ENCODE data around the gene CMC4.

Gene CMC4

GRCh38 chrX:155052738-155053498 is 18.0 kb downstream of the CMC4 start:
- DNase-seq, result no peak

GRCh38 chrX:155048977-155049619 is 21.8 kb downstream of the CMC4 start:
- peak; percentile 53 for DNase-seq

- DNase-seq, result no peak
Observed at GRCh38 chrX:155046811-155047528, 24.0 kb downstream of the CMC4 start.

GRCh38 chrX:155046129-155046810 is 24.7 kb downstream of the CMC4 start:
- no peak for DNase-seq

GRCh38 chrX:155035688-155036087 is 35.2 kb downstream of the CMC4 start:
- DNase-seq, result no peak

- DNase-seq, result no peak
Observed at GRCh38 chrX:155031657-155032056, 39.3 kb downstream of the CMC4 start.

- DNase-seq, result no peak
Observed at GRCh38 chrX:155028877-155029291, 42.1 kb downstream of the CMC4 start.

GRCh38 chrX:155028129-155028528 is 42.8 kb downstream of the CMC4 start:
- no peak for DNase-seq

GRCh38 chrX:155027509-155028066 is 43.3 kb downstream of the CMC4 start:
- DNase-seq, result peak; percentile 7

- DNase-seq, result peak; percentile 91
Observed at GRCh38 chrX:155026727-155027508, 44.0 kb downstream of the CMC4 start, which contains the start of gene FUNDC2. Gene FUNDC2 (plus strand): TSS chrX:155026844. CDS start chrX:155026939, 95 bp downstream.

- no peak for DNase-seq
Observed at GRCh38 chrX:155026420-155026726, 44.6 kb downstream of the CMC4 start.

- DNase-seq, result no peak
Observed at GRCh38 chrX:155023907-155024833, 46.8 kb downstream of the CMC4 start.

GRCh38 chrX:155022585-155022984 is 48.4 kb downstream of the CMC4 start, which contains the start of gene F8:
Gene F8 (minus strand): TSS chrX:155022723. CDS start chrX:155022552, 171 bp downstream.
- no peak for DNase-seq

- no peak for DNase-seq
Observed at GRCh38 chrX:155020591-155020990, 50.3 kb downstream of the CMC4 start.

Data from stimulated activated CD4-positive, alpha-beta T cell treated with anti-CD3 and anti-CD28 coated beads, Interleukin-4, amount 100 ng/mL, for 24 hours (primary cell).